HL-60/S4 treated with retinoic acid at 250 ng/mL for 4 days and 3 days (cell line): Measurements from ENCODE around the gene PPM1A.
"Not testable (repeated sequence)": the region's sequence is repeated elsewhere in the genome, so short reads cannot be mapped to it uniquely, and the experiment has no call there.

Source experiments
- in situ Hi-C: fragments of 300-500 bp; cut with MboI; formaldehyde crosslinking; loops from 2 replicates; pipeline ENCODE4 v1.7.0; 2022; ENCODE audit warnings: low sequenced_read_pairs

PPM1A gene

GRCh38 chr14:60317609-60318008 is 68.6 kb downstream of the PPM1A start:
- in situ Hi-C loops = no loop called here

- in situ Hi-C loops = not testable (repeated sequence)
Observed at GRCh38 chr14:60320860-60321259, 71.8 kb downstream of the PPM1A start.

- in situ Hi-C loops = no loop called here
Observed at GRCh38 chr14:60323199-60323896, 74.3 kb downstream of the PPM1A start.

DNA sequence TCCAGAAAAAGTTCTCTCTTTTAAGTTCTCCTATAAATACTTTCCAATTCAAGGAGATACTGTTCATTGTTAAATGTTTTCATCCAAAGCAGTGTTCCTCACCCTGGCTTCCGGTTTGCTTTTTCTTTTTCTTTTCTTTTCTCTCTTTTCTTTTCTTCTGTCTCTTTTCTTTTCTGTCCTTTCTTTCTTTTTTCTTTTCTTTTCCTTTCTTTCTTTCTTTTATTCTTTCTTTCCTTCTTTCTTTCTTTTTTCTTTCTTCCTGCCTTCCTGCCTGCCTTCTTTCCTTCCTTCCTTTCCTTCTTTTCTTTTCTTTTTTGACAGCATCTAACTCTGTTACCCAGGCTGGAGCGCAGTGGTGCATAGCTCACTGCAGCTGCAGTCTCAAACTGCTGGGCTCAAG is 75.8 kb downstream of the PPM1A start:
- in situ Hi-C loops = loop anchor here (25.0 kb wide), 1 partner anchor 937 kb away; no protein-coding TSS in a partner anchor

DNA sequence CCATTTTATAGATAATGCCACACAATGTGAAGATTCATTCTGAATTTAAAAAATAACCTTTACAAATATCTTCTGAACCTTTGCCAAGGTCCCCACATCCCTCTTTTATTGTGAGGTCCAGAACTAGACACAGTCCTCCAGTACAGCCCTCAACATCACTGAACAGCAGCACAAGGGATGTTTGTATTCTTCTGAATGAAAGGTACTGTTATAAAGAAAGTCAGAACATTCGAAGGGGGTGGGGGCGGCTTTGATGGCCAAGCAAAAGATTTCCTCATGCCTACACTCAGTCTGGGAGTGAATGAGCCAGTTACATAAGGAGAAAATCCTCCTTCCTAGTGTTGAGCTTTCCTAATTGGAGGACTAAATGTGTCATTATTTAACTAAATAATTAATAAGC is 77.3 kb downstream of the PPM1A start:
- in situ Hi-C loops = loop anchor here (25.0 kb wide), 1 partner anchor 936 kb away; no protein-coding TSS in a partner anchor

DNA sequence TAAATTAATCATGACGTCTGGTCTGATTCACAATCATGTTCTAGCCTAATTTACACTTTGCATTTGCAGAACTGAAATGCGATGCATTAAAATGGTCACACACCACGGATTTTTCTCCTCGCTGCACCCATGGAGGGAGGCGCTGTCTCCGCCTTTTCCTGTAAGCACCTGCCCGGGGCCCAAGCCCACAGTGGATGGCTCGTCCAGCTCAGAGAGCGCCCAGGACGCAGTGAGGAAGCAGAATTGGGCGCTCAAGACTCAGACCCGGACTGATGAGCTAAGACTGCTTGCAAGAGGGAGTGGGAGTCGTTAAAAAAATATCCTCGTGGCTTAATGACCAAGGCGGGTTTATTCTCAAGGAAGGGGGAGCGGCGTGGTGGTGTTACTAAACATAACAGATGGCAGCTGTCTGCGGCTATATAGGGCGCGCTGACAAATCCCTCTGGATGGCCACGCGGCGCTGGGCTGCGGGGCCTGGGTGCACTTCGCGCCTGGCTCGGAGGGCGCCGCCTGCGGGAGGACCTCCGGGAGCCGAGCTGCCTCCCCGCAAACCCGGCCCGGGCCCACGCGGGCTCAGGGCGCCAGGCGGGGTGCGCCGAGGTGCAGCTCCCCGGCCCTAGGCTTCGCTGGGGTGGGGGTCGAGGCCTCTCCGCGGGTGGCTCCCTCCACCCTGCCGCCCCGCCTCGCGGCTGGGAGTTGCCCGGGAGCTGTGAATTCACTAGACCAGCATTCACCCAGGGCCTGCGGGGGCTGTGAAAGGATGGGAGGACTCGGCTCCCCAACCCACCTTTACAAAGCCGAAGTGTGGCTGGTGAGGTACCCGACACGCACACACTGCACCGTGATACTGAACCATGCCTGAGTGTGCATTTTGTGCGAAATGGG is 78.7 kb downstream of the PPM1A start:
- in situ Hi-C loops = loop anchor here (25.0 kb wide), 1 partner anchor 935 kb away; no protein-coding TSS in a partner anchor

GRCh38 chr14:60328583-60328982 is 79.6 kb downstream of the PPM1A start:
- in situ Hi-C loops = loop anchor here (25.0 kb wide), 1 partner anchor 934 kb away; no protein-coding TSS in a partner anchor

- in situ Hi-C loops = loop anchor here (25.0 kb wide), 1 partner anchor 933 kb away; no protein-coding TSS in a partner anchor
Observed at GRCh38 chr14:60329274-60329673, 80.3 kb downstream of the PPM1A start.

- in situ Hi-C loops = loop anchor here (25.0 kb wide), 1 partner anchor 931 kb away; no protein-coding TSS in a partner anchor
Observed at GRCh38 chr14:60331201-60332045, 82.4 kb downstream of the PPM1A start.

- in situ Hi-C loops = loop anchor here (25.0 kb wide), 1 partner anchor 930 kb away; no protein-coding TSS in a partner anchor
Observed at GRCh38 chr14:60332046-60332399, 83.0 kb downstream of the PPM1A start.

DNA sequence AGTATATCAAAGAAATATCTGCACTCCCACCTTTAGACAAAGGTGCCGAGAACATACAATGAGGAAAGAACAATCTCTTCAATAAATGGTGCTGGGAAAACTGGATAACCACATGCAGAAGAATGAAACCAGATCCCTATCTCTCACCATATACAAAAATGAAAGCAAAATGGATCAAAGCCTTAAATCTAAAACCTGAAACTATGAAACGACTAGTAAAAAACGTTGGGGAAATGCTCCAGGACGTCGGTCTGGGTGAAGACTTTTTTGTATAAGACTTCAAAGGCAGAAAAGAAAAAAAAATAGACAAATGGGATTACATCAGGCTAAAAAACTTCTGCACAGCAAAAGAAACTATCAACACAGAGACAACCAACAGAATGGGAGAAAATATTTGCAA is 83.8 kb downstream of the PPM1A start:
- in situ Hi-C loops = loop anchor here (25.0 kb wide), 1 partner anchor 929 kb away; no protein-coding TSS in a partner anchor

DNA sequence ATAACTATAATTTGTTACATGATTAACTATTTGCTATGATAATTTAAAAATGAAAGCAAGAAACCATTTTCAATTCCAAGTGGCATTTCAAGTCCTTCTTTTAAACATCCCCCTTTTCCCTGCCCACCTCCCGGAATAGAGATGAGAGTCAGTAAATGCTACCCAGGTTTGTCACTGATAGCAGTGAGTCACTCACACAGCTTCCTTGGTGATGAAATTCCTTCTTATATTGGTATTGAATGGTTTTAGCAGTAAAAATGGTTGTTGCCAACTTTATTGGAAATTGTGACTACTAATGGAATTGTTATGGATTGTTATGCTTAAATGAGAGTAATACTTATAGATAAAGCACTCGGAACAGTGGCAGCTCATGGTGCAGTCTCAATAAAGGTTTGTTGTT is 90.5 kb downstream of the PPM1A start:
- in situ Hi-C loops = loop anchor here (25.0 kb wide), 1 partner anchor 923 kb away; no protein-coding TSS in a partner anchor

DNA sequence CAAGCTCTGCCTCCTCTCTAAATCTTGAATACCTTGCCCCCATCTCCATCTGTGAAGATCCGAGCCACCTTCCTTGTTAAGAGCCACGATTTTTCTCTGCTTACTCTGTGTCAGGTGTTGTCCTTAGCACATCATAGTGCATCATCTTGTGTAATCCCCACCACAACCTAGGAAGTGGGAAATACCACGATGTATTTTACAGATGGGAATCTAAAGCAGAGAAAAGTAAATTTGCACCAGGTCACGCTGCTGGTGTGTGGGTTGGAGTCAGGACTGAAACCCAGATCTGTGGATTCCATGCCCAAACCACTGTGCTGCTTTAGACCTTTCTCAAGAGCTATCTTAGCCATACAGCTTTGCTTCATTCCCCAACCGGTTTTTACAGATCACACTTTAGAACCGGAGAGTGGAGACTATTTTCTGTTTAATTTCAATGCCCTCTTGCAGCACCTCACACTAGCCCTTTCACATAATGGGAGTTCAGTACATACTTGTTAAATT is 94.6 kb downstream of the PPM1A start:
- in situ Hi-C loops = loop anchor here (25.0 kb wide), 1 partner anchor 919 kb away; no protein-coding TSS in a partner anchor

DNA sequence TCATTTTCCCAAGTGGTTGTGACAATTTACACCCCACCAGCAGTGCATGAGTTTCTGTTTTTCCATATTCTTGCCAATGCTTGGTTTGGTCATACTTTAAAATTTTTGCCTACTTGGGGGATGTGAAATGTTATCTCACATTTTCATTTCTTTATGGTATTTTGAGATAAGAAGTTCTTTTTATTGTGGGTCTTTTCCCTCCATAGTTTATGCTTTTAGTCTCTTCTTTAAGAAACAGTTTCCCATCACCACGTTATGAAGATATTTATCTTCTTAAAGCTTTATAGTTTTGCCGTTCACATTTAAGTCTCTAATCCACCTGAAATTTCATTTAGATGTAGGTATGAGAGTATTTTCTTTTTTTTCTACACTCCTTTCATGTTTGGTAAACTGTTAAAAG is 95.7 kb downstream of the PPM1A start:
- in situ Hi-C loops = loop anchor here (25.0 kb wide), 1 partner anchor 918 kb away; no protein-coding TSS in a partner anchor

- in situ Hi-C loops = loop anchor here (25.0 kb wide), 1 partner anchor 916 kb away; no protein-coding TSS in a partner anchor
Observed at GRCh38 chr14:60346706-60347105, 97.7 kb downstream of the PPM1A start.

- in situ Hi-C loops = loop anchor here (25.0 kb wide), 1 partner anchor 914 kb away; no protein-coding TSS in a partner anchor
Observed at GRCh38 chr14:60348211-60348610, 99.2 kb downstream of the PPM1A start.
